H1 (cell line): ENCODE measurements around the gene APOO. TPM values are rescaled to one million over a fixed set of nuclear protein-coding genes. Genes with fewer than 3 reads are reported as not detected.

Experiments
- EZH2 ChIP-seq: fragments of 200-600 bp; sonication (generic); IDR thresholded peaks from 2 replicates; pipeline ENCODE4 v1.7.1; 2012; ENCODE audit warnings: low read depth, mild to moderate bottlenecking, moderate library complexity, low read length, inconsistent platforms; ENCODE audit not compliant: severe bottlenecking
- KDM5A ChIP-seq: fragments of 200-600 bp; IDR thresholded peaks from 2 replicates; pipeline ENCODE4 v1.7.1; 2012; ENCODE audit warnings: mild to moderate bottlenecking, low read length, inconsistent platforms, mixed read lengths
- RBBP5 ChIP-seq: IDR thresholded peaks from 2 replicates; pipeline ENCODE4 v1.7.1; 2012; ENCODE audit warnings: low read depth, mild to moderate bottlenecking, inconsistent platforms, low read length, moderate library complexity, borderline replicate concordance
- TAF7 ChIP-seq: optimal IDR thresholded peaks from 2 replicates; pipeline ENCODE3; 2011; ENCODE audit warnings: low read depth, mild to moderate bottlenecking, inconsistent platforms, low read length, moderate library complexity, borderline replicate concordance
- polyA plus RNA-seq, 7 experiments: library from polyadenylated mRNA; depleted of rRNA in 3 of 7; stranded (reverse) in 5 of 7; unstranded in 2 of 7; fragments of >200 nt in 5 of 7; fragments of 200-250 nt in 2 of 7; gene quantifications; 1 replicate in 5 of 7; 2 replicates in 1 of 7; 4 replicates in 1 of 7; pipeline versions ENCODE4 v1.2.1 to v1.2.3, GENCODE V29; 2011 to 2013; ENCODE audit warnings: missing spikeins in 2 of 7, mixed read lengths in 2 of 7
- total RNA-seq: library from RNA; stranded (reverse); fragmentation: NEBNext Ultra II Directional; extraction: Animal tissue kit (Norgen Biotek cat#: 25700); gene quantifications from 2 replicates; pipeline ENCODE4 v1.2.1, GENCODE V29; 2021

The APOO gene
- total and polyA plus RNA-seq, 2 of the 8 experiments (the other 6 are each of a cell fraction or from before 2014, with no cell fraction given): 25.7 to 45.0 TPM

- TF ChIP-seq KDM5A: no peak
- TF ChIP-seq EZH2: no peak
- no peak for TF ChIP-seq TAF7
- no peak for TF ChIP-seq RBBP5
- TF ChIP-seq, all 59 proteins: peak for 2
Observed at GRCh38 chrX:23901805-23902204, 5.9 kb downstream of the APOO start (continued).
